A549 (cell line): Measurements from ENCODE around the gene FYB1.

Experiments used
- CTCF ChIP-seq: fragments of >200 bp; sonication (Bioruptor Twin); formaldehyde crosslinking; IDR thresholded peaks from 3 replicates; pipeline ENCODE4 v1.5.1; 2016
- EP300 ChIP-seq, 2 experiments: fragments of >200 bp; sonication (Bioruptor Twin); formaldehyde crosslinking; IDR thresholded peaks; 2 replicates in 1 of 2; 3 replicates in 1 of 2; pipeline ENCODE4 v1.6.1; 2016 to 2017
- KDM1A ChIP-seq: fragments of 200-600 bp; sonication (generic); IDR thresholded peaks from 2 replicates; pipeline ENCODE4 v1.6.1; 2016; ENCODE audit warnings: low read depth, mild to moderate bottlenecking
- POLR2A ChIP-seq: IDR thresholded peaks from 2 replicates; pipeline ENCODE4 v1.6.1; 2012; ENCODE audit warnings: mild to moderate bottlenecking, low read length
- RAD21 ChIP-seq, 2 experiments: fragments of >200 bp in 1 of 2; sonication (Bioruptor Twin) in 1 of 2; formaldehyde crosslinking in 1 of 2; IDR thresholded peaks in 1 of 2; conservative IDR thresholded peaks in 1 of 2; 2 replicates in 1 of 2; 3 replicates in 1 of 2; pipeline ENCODE4 v1.6.1; 2012 to 2018; ENCODE audit warnings: inconsistent platforms in 1 of 2
- RNF2 ChIP-seq: fragments of 200-600 bp; sonication (generic); IDR thresholded peaks from 2 replicates; pipeline ENCODE4 v1.6.1; 2016; ENCODE audit warnings: low read depth, mild to moderate bottlenecking, antibody characterized with exemption, moderate library complexity, borderline replicate concordance

DNA sequence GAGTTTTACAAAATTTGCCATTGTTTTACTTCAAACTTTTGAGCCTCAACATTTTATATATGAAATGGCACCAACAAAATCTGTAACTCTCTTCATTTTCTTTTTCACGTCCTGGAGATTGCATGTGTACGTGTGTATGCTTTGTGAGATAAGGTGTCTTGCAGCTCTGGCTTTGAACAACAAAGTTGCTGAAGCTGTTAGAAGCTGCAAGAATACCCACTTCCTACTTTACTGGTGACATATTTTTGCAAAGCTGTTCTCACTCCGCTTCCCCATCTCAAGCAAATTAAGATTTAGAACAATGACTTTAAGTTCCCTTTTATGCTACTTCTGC, 41.8 kb downstream of the FYB1 start:
- TF ChIP-seq CTCF (no peak), EP300 (IDR thresholded peaks at IDR 0.05) (no peak), POLR2A (no peak), RAD21 (conservative IDR thresholded peaks at IDR 0.05 in 1 of 2, IDR thresholded peaks at IDR 0.05 in 1 of 2) (no peak), RNF2 (no peak), KDM1A (no peak)
